ENCODE results near the gene KRTDAP.

DNA sequence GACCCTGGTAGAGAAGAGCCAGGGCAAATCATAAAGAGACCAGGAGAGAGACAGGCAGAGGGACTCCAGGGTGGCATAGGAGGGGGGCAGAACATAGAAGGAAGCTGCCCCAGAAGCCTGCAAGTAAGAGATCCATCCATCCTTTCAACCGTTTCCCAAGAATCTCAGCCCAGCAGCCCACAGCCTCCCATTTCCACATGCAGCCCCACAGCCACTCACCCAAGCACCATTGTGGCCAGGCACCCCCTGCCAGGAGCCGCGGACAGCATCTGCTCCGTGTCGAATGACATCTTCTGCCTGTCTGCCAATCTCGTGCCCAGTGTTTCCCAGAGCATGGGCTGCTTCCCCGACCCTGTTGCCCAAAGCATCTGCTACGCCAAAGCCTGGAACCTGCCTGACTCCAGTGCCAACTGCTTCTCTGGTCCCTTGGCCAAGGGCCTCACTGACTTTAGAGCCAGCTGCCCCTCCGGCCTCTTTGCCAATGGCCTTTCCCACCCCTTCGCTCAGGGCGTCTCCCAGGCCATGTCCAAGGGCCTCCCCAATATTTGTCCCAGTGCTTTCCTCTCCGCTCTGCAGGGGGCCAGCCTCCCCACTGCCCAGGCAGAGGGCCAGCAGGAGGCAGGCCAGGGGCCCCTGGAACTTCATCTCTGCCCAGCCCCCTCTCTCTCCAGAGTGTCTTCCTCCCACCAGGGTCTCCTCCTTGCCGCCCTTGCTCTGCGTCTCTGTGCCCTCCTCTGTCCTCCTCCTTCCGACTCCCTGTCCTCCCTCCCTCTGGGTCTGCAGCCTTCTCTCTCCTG is 22.8 kb upstream of the KRTDAP start:
- TF ChIP-seq CREM (CRISPR knock-in tag; IDR thresholded peaks at IDR 0.05) (no peak), CBFB (CRISPR knock-in tag; IDR thresholded peaks at IDR 0.05; ENCODE audit: low read depth) (no peak), ZBTB21 (CRISPR knock-in tag; IDR thresholded peaks at IDR 0.05; ENCODE audit: borderline replicate concordance) (no peak), CTCF (IDR thresholded peaks at IDR 0.05) (no peak), MAX (CRISPR knock-in tag; IDR thresholded peaks at IDR 0.05) (no peak), USF1 (CRISPR knock-in tag; IDR thresholded peaks at IDR 0.05) (no peak)
